GM04504 (cell line): Measurements from ENCODE around the gene ECM2.
"Not testable (repeated sequence)": the region's sequence is repeated elsewhere in the genome, so short reads cannot be mapped to it uniquely, and the experiment has no call there.

ENCODE experiments used
- DNase-seq: peaks from one replicate; pipeline ENCODE4 v3.0.0-alpha.2; 2012; ENCODE audit warnings: low read depth

The ECM2 gene

DNA sequence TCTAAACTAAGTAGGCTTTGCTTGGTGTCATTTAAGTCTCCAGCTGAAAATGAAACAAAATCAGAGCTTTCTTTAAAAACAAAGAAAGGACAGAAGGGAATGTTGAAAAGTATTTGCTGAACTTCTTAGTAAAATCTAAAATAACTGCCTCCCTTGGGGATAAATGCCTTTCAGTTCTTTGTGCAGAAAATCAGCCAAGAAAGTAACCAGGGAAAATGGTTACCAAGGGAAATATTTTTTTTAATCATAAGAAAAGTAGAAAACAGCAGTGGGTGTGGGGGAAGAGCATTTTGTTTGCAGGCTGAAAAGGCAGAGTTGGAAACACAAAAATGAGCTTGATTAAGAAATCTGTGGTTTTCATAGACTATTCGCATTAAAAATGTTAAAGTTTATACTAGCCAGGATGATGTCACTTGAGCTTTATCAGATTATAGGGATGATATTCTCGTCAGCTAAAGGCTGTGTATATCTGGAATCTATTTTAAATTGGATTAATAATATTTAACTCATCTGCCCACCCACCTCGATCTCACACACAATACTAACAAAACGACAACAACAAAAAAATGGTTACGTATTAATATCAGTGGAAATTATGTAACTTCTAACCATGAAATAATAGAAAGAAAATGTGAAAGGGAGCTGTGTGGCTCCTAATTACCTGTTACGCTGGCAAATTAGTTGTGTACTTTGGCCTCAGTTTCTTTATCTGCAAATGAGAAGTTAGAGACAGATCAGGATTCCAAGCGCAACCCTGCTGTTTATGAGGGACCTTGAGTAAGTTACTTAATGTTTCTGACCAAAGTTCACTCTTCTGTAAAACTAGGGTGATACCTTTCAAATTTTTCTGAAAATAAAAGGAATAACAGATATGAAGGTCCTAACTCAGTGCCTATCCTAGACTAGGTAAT, at the start of gene ECM2:
ECM2 (minus strand) TSS at position 51 of the 911 bp plus-strand sequence. CDS start 13,124 bp downstream, outside the sequence.
- peak; percentile 33 for DNase-seq

- DNase-seq = no peak
Observed at GRCh38 chr9:92576175-92576574, 40.4 kb upstream of the ECM2 start.

DNA sequence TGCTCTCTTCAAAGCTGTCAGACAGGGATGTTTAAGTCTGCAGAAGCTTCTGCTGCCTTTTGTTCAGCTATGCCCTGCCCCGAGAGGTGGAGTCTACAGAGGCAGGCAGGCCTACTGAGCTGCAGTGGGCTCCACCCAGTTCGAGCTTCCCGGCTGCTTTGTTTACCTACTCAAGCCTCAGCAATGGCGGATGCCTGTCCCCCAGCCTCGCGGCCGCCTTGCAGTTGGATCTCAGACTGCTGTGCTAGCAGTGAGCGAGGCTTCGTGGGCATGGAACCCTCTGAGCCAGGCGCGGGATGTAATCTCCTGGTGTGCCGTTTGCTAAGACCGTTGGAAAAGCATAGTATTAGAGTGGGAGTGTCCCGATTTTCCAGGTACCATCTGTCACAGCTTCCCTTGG, 37.8 kb upstream of the ECM2 start:
- not testable (repeated sequence) for DNase-seq

DNA sequence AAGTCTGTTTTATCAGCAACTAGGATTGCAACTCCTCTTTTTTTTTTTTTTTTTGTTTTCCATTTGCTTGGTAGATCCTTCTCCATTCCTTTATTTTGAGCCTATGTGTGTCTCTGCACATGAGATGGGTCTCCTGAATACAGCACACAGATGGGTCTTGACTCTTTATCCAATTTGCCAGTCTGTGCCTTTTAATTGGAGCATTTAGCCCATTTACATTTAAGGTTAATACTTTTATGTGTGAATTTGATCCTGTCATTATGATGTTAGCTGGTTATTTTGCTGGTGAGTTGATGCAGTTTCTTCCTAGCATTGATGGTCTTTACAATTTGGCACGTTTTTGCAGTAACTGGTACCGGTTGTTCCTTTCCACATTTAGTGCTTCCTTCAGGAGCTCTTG, 36.1 kb upstream of the ECM2 start:
- not testable (repeated sequence) for DNase-seq

GRCh38 chr9:92564982-92565381, 29.2 kb upstream of the ECM2 start:
- peak; percentile 33 for DNase-seq

DNA sequence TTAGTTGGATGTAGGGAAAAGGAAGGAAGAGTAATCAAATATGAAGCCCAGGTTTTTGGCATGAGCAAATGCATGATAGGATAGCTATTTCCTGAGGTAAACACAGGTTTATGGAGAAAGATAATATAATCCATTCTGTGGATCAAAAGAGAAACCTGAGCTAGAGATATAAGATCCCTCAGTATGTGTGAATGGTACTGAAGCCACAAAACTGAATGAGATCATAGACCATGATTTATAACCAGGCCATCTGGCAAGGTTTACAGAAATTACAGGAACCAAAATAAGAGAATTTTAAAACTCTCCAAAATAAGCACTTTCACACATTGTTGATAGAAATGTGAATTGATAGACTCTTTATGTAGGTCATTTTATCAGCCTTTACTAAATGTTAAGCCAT, 28.7 kb upstream of the ECM2 start:
- no peak for DNase-seq

- DNase-seq = no peak
Observed at GRCh38 chr9:92563116-92564100, 27.6 kb upstream of the ECM2 start.

DNA sequence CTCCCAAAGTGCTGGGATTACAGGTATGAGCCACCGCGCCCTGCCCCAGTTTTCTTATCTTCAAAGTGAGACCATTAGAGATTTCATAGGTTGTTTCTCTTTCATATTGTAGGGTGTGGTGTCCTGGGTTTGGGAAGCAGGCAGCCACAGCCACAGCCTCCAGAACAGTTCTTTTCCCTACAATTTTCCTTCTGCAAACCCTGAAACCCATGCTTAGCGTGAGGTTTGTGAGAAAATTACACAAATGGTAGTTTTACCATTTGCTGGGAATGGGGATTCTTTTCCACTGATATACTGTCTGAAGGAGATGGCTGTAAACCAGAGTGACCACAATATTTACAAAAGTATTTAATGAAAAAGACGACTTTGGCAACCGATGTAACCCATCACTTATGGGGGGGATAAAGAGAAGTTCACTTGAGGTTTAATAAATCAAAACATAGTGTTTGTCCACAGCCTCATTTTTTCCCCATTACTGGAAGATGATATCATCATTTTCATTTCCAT, 26.7 kb upstream of the ECM2 start:
- DNase-seq = peak; percentile 46

DNA sequence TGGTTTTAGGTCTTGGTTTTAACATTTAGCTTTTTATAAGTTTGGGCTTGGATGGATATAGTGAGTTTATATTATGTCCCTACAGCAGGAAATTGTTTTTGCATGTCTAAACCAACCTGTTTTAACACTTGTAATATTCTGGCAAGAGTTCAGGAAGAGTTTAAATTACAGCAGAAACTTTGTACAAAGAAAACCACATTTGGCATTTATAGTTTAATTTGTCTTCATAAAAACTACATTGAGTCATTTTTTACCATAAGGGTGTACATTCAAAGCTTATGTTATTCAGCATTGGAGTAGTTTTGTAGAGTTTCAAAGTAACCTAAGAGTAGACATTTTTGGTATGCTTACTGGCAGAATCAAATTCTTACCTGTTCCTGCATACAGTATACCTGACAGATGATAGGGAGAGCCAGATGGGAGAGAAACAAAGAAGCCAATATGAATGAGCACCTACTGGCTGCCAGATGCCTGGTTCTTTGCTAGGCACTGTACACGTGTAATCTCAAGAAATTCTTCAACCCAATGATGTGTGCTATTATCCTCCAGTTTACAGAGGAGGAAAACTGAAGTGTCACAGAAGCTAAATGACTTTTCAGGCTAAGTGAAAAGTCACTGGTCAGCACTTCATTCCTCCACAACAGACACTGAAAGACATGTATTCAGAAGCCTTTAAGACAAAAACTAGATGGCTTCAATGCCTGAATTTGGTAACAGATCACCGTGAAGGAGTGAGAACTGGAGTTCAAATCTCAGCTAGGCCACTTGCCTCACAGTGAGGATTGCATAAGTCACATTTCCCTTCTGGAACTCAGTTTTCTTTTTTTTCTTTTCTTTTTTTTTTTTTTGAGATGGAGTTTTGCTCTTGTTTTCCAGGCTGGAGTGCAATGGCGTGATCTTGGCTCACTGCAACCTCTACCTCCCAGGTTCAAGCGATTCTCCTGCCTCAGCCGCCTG, 25.9 kb upstream of the ECM2 start:
- DNase-seq = peak; percentile 52

GRCh38 chr9:92558612-92559374, 23.0 kb upstream of the ECM2 start:
- no peak for DNase-seq

DNA sequence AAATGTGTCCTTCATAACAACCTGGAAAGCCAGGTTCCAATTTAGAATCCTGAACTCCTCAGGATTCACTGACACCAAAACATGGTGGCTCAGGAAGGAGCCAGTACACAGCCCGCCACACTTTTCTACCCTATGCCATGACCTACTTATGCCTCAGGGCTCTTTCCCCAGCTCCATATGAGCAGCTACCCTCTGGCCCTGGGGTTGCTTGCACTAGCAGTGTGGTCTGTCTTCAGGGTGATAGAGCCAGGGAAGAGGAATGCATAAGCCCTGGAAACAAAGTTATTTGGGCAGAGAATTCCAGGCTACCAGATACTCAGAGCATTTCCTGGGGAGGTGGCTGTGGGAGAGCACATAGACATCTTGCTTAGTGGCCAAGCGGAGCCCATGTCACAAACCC, 15.0 kb upstream of the ECM2 start:
- no peak for DNase-seq

DNA sequence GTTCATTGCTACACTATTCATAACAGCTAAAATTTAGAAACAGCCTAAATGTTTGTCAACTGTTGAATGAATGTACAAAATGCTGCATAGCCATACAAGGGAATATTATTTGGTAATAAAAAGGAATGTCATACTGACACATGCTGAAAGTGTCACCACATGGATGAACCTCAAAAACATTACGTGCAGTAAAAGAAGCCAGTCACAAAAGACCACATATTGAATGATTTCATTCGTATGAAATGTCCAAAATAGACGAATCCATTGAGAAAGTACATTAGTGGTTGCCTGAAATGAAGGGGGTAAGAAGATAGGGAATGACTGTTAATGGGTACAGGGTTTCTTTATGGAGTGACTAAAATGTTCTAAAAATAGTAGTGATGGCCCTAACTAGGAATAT, 11.6 kb upstream of the ECM2 start:
- no peak for DNase-seq

GRCh38 chr9:92545002-92545510, 9.3 kb upstream of the ECM2 start:
- DNase-seq = no peak

DNA sequence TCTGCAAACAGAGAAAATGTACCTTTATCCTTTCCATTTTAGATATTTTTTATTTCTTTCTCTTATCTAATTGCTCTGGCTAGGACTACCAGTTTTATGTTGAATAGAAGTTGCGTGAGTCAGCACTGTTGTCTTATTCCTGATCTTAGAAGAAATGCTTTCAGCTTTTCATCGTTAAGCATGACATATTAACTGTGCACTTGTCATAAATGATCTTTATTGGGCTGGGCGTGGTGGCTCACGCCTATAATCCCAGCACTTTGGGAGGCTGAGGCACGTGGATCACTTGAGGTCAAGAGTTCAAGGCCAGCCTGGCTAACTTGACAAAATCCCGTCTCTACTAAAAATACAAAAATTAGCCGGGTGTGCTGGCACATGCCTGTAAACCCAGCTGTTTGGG, 8.2 kb upstream of the ECM2 start:
- DNase-seq = no peak

DNA sequence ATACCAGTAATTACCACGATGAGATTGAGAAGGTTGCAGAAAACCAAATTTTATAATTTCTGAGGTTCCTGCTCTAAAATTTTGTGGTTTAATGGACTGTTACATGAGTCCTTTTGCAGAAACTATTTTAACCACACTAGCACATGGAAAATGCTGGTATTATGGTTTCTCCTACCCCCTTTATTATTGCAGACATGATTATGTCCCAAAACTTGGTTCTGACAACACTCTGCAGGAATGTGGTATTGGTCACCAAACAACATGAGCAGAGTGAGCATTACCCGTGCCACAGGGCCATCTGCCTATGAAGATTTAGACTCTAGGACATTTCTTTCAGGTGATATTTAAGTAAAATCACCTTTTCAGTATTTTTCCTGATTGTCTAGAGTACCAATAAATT, 2.8 kb upstream of the ECM2 start:
- peak; percentile 43 for DNase-seq

- DNase-seq = no peak
Observed at GRCh38 chr9:92534674-92535073, 1.1 kb downstream of the ECM2 start.

DNA sequence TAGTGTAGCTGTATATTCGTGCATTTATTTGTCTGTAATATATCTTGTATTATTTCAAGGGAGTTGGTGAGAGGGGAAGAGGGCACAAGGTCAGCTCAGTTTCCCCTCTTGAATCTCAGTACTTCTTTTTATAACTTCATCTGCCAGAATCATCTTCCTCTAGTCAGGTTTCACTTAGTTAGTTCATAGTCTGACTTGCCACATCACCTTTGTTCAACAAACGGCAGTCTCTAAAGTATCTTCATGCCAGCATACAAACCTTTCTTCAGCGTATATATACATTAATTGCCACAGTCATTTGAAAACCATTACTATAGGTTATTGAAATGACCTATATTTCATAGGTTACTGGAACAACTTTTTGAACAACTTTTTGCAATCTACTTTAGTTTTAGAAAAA, 1.6 kb downstream of the ECM2 start:
- DNase-seq = no peak

DNA sequence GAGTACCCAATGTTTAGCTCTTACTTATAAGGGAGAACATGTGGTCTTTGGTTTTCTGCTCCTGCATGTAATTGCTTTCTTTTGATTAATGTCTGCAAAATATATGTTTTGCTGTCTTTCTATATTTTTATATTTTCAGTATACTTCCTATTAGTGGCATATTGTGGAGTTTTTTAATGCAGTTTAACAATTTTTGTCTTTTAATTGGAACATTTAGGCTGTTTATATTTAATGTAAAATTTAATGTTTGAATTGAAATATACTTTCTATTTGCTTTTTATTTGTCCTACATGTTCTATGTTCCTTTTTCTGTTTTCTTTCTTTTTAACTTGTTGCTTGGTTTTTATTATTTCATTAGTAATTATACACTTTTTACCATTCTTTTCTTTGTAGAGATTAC, 4.9 kb downstream of the ECM2 start:
- DNase-seq = no peak

DNA sequence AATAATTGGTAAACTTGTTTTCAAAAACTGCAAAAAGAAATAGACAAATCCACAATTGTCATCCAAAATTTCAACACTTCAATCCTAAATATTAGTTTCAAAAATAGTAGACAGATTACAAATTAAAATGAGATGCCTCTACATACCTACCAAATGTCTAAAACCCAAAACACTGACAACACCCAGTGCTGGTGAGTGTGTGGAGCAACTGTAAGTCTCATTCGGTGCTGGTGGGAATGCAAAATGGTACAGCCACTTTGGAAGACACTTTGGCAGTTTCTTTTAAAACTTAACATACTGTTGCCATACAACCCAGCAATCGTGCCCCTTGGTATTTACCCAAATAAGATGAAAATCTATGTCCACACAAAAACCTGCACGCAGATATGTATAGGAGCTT, 6.7 kb downstream of the ECM2 start:
- DNase-seq = no peak

GRCh38 chr9:92528522-92528849, 7.3 kb downstream of the ECM2 start:
- no peak for DNase-seq
